Trophoblast cell (in vitro differentiated cells and primary cell): ENCODE data around the gene CAMK1D.
A peak's percentile ranks its signal among the peaks of the same experiment; 100 is the strongest.

Experiments
- DNase-seq, 2 donors: peaks; one replicate each; pipeline ENCODE4 v3.0.0-alpha.2; 2016
- H2AFZ ChIP-seq: 2 replicates; pipeline ENCODE4 v1.6.1; 2013; ENCODE audit warnings: low read length, moderate library complexity, mild to moderate bottlenecking; ENCODE audit not compliant: insufficient read depth, poor library complexity
- H2AK5ac ChIP-seq: 2 replicates; pipeline ENCODE4 v1.6.1; 2013; ENCODE audit warnings: mild to moderate bottlenecking, low read length
- H2BK120ac ChIP-seq: 2 replicates; pipeline ENCODE4 v1.6.1; 2013; ENCODE audit warnings: low read length, mild to moderate bottlenecking, moderate library complexity; ENCODE audit not compliant: insufficient read depth, poor library complexity
- H2BK12ac ChIP-seq: 2 replicates; pipeline ENCODE4 v1.6.1; 2013; ENCODE audit warnings: mild to moderate bottlenecking, low read length, moderate library complexity
- H2BK5ac ChIP-seq: 2 replicates; pipeline ENCODE4 v1.6.1; 2013; ENCODE audit warnings: low read length, low read depth, moderate library complexity, mild to moderate bottlenecking; ENCODE audit not compliant: poor library complexity
- H3K14ac ChIP-seq: 2 replicates; pipeline ENCODE4 v1.6.1; 2013; ENCODE audit warnings: mild to moderate bottlenecking, low read length
- H3K18ac ChIP-seq: 2 replicates; pipeline ENCODE4 v1.6.1; 2013; ENCODE audit warnings: mild to moderate bottlenecking, low read length
- H3K23ac ChIP-seq: 2 replicates; pipeline ENCODE4 v1.6.1; 2013; ENCODE audit warnings: low read length
- H3K27ac ChIP-seq: 2 replicates; pipeline ENCODE4 v1.5.1; 2013; ENCODE audit warnings: low read depth, mild to moderate bottlenecking, inconsistent platforms, low read length, moderate library complexity
- H3K27me3 ChIP-seq: 2 replicates; pipeline ENCODE4 v1.6.1; 2013; ENCODE audit warnings: inconsistent platforms, mild to moderate bottlenecking, low read length, moderate library complexity; ENCODE audit not compliant: insufficient read depth
- H3K36me3 ChIP-seq, 2 experiments: 1 replicate in 1 of 2; 2 replicates in 1 of 2; pipeline ENCODE4 v1.6.1; 2013; ENCODE audit warnings: low read length in 2 of 2, mild to moderate bottlenecking in 2 of 2, moderate library complexity in 1 of 2; ENCODE audit not compliant: insufficient read depth in 2 of 2, control insufficient read depth in 1 of 2
- H3K4ac ChIP-seq: 2 replicates; pipeline ENCODE4 v1.6.1; 2013; ENCODE audit warnings: low read depth, mild to moderate bottlenecking, low read length, moderate library complexity
- H3K4me1 ChIP-seq, 2 experiments: 1 replicate in 1 of 2; 2 replicates in 1 of 2; pipeline ENCODE4 v1.6.1; 2013; ENCODE audit warnings: low read length in 2 of 2, mild to moderate bottlenecking in 2 of 2, moderate library complexity in 1 of 2; ENCODE audit not compliant: insufficient read depth in 2 of 2, control insufficient read depth in 1 of 2
- H3K4me2 ChIP-seq: 2 replicates; pipeline ENCODE4 v1.6.1; 2013; ENCODE audit warnings: inconsistent platforms, mild to moderate bottlenecking, low read length, moderate library complexity
- H3K4me3 ChIP-seq: 2 replicates; pipeline ENCODE4 v1.5.1; 2013; ENCODE audit warnings: mild to moderate bottlenecking, low read depth, low read length, inconsistent platforms
- H3K79me1 ChIP-seq: one replicate; pipeline ENCODE4 v1.6.1; 2013; ENCODE audit warnings: low read length
- H3K79me2 ChIP-seq: 2 replicates; pipeline ENCODE4 v1.6.1; 2013; ENCODE audit warnings: low read length, mild to moderate bottlenecking; ENCODE audit not compliant: control insufficient read depth, insufficient read depth, poor library complexity
- H3K9ac ChIP-seq: 2 replicates; pipeline ENCODE4 v1.6.1; 2013; ENCODE audit warnings: mild to moderate bottlenecking, low read length
- H3K9me3 ChIP-seq: 2 replicates; pipeline ENCODE4 v1.6.1; 2013; ENCODE audit warnings: low read depth, mild to moderate bottlenecking, control low read depth, inconsistent platforms, low read length; ENCODE audit not compliant: insufficient read depth
- H4K12ac ChIP-seq: 2 replicates; pipeline ENCODE4 v1.6.1; 2013; ENCODE audit warnings: low read depth, mild to moderate bottlenecking, low read length, moderate library complexity
- H4K8ac ChIP-seq: 2 replicates; pipeline ENCODE4 v1.6.1; 2013; ENCODE audit warnings: low read depth, mild to moderate bottlenecking, low read length, moderate library complexity
- H4K91ac ChIP-seq: one replicate; pipeline ENCODE4 v1.6.1; 2013; ENCODE audit warnings: low read depth, mild to moderate bottlenecking, low read length, moderate library complexity
- WGBS: extraction: QIAGEN DNeasy Blood & Tissue Kit; methylation state at CpG from one replicate; pipeline ENCODE4 v1.1.7; 2013; ENCODE audit warnings: missing lambda C conversion rate; ENCODE audit not compliant: insufficient read length, insufficient coverage; ENCODE audit errors: extremely low coverage; 5-methylcytosine and 5-hydroxymethylcytosine counted together

The CAMK1D gene

DNA sequence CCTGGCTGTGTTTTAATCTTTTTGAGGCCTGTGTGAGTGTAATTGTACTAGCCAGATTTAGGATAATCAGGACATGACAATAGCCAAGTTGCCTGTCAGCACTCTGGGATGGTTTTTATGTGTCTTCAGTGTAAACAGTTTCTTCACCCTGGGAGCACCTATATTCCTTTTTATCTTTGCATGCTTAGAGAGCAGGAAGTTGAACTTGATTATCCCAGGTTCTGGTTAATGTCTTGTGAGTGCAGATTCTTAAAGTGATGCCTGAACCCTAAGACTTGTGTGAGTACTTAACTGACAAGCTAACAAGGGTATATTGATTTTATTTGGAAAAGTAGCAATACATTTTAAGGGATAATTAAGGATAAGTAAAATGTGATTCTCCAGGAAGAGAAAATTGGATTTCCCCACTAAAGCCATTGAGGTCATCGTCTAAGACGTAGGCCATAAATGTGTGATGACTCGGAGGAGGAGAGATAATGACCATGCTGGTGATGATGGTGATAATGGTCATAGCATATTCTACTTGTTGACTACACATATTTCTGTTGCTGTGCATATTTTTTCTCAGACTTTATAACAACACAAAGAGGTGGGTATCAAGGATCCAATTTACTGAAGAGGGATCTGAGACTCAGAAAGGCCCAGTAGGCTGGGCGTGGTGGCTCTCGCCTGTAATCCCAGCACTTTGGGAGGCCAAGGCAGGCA lies 234.7 kb downstream of the CAMK1D start:
- Histone ChIP-seq H2BK12ac (no peak overlapping the region), H4K12ac (no peak overlapping the region), H3K9me3 (peaks cover 3% of the 10 kb centered on the region), H3K4me1 (no peaks in the 10 kb centered on the region), H3K4ac (no peak overlapping the region), H3K4me3 (no peak overlapping the region), H4K8ac (no peak overlapping the region), H3K14ac (no peak overlapping the region), H2BK5ac (no peak overlapping the region), H3K18ac (no peak overlapping the region), H2AK5ac (no peak overlapping the region), H3K79me2 (no peaks in the 10 kb centered on the region), H2BK120ac (no peak overlapping the region), H3K9ac (no peak overlapping the region), H3K27me3 (no peaks in the 10 kb centered on the region), H3K36me3 (no peaks in the 10 kb centered on the region), H4K91ac (no peak overlapping the region), H3K79me1 (no peaks in the 10 kb centered on the region), H3K23ac (no peak overlapping the region), H3K4me2 (no peak overlapping the region), H2AFZ (no peak overlapping the region), H3K27ac (no peak overlapping the region)
- peak; percentile 68 to 92 for DNase-seq
- WGBS = no CpG with 5 or more reads among the region's 5 CpGs

GRCh38 chr10:12586741-12587140 lies 237.4 kb downstream of the CAMK1D start:
- Histone ChIP-seq H3K4me1 (no peaks in the 10 kb centered on the region), H3K4me3 (no peak overlapping the region), H2BK12ac (no peak overlapping the region), H3K79me1 (no peaks in the 10 kb centered on the region), H4K12ac (no peak overlapping the region), H2AFZ (no peak overlapping the region), H3K14ac (no peak overlapping the region), H3K79me2 (no peaks in the 10 kb centered on the region), H3K23ac (no peak overlapping the region), H2BK120ac (no peak overlapping the region), H3K27ac (no peak overlapping the region), H3K36me3 (no peaks in the 10 kb centered on the region), H3K4ac (no peak overlapping the region), H3K4me2 (no peak overlapping the region), H2AK5ac (no peak overlapping the region), H4K8ac (no peak overlapping the region), H2BK5ac (no peak overlapping the region), H3K9me3 (peaks cover 3% of the 10 kb centered on the region), H3K9ac (no peak overlapping the region), H3K18ac (no peak overlapping the region), H3K27me3 (no peaks in the 10 kb centered on the region), H4K91ac (no peak overlapping the region)
- WGBS = no CpG with 5 or more reads among the region's 4 CpGs
- DNase-seq = peak; percentile 50 to 63

GRCh38 chr10:12587451-12587888 lies 238.1 kb downstream of the CAMK1D start:
- H3K4me1 ChIP-seq = no peaks in the 10 kb centered on the region
- H4K91ac ChIP-seq = no peak overlapping the region
- H3K9ac ChIP-seq = no peak overlapping the region
- H2BK120ac ChIP-seq = no peak overlapping the region
- no peak overlapping the region for H3K4ac ChIP-seq
- no peaks in the 10 kb centered on the region for H3K36me3 ChIP-seq
- H2AFZ ChIP-seq = no peak overlapping the region
- H3K79me1 ChIP-seq = no peaks in the 10 kb centered on the region
- no peak for DNase-seq
- H3K14ac ChIP-seq = no peak overlapping the region
- H3K23ac ChIP-seq = no peak overlapping the region
- H3K27ac ChIP-seq = no peak overlapping the region
- H3K79me2 ChIP-seq = no peaks in the 10 kb centered on the region
- H2BK12ac ChIP-seq = no peak overlapping the region
- no CpG with 5 or more reads among the region's 4 CpGs for WGBS
- no peak overlapping the region for H4K12ac ChIP-seq
- no peak overlapping the region for H4K8ac ChIP-seq
- H2AK5ac ChIP-seq = no peak overlapping the region
- H3K9me3 ChIP-seq = peaks cover 3% of the 10 kb centered on the region
- no peak overlapping the region for H3K4me2 ChIP-seq
- no peak overlapping the region for H3K4me3 ChIP-seq
- no peak overlapping the region for H2BK5ac ChIP-seq
- no peaks in the 10 kb centered on the region for H3K27me3 ChIP-seq
- no peak overlapping the region for H3K18ac ChIP-seq

DNA sequence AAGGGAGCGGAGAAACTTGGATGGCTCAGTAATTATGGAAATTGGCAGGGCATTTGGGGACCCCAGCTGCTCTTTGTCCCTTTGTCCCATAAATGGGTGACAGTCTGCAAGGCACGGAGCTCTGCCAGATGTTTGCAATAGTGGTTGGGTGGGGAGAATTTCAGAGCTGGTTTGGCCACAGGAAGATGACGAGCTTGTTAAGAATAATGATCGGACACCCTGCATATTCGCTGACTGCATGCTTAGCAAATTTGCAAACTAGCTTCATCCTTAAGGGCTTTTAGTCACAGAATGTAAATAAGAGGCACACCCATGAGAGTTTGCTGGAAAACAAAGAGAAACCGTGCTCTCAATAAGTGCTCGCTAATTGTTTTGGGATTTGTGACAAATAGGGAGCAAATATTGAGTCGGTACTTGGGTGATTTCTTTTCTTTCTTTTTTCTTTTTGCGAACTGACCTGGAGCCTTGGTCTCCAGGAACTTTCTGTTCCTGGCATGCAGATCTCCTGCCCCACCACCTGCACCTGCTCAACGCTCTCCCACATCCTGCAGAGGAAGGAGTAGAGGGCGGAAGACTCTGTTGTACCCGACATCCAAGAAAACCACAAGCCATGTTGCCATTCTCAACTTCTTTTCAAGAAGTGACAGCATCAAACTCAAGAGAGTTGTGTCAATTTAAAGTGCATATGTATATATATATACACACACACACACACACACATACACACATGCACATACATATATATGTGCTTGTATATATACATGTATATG lies 238.9 kb downstream of the CAMK1D start:
- no peaks in the 10 kb centered on the region for H3K79me2 ChIP-seq
- H3K9ac ChIP-seq = no peak overlapping the region
- no peak overlapping the region for H2BK120ac ChIP-seq
- no peak overlapping the region for H2BK12ac ChIP-seq
- no peak overlapping the region for H3K27ac ChIP-seq
- peak; percentile 62 to 73 for DNase-seq
- peaks cover 3% of the 10 kb centered on the region for H3K9me3 ChIP-seq
- no peaks in the 10 kb centered on the region for H3K4me1 ChIP-seq
- H2AFZ ChIP-seq = no peak overlapping the region
- no peak overlapping the region for H3K23ac ChIP-seq
- no peak overlapping the region for H2BK5ac ChIP-seq
- no peak overlapping the region for H3K18ac ChIP-seq
- 100% methylated on average over 1 of the region's 12 CpGs for WGBS
- H3K36me3 ChIP-seq = no peaks in the 10 kb centered on the region
- no peak overlapping the region for H2AK5ac ChIP-seq
- no peak overlapping the region for H3K14ac ChIP-seq
- no peak overlapping the region for H3K4me3 ChIP-seq
- no peak overlapping the region for H4K12ac ChIP-seq
- no peak overlapping the region for H3K4ac ChIP-seq
- no peak overlapping the region for H3K4me2 ChIP-seq
- H3K27me3 ChIP-seq = no peaks in the 10 kb centered on the region
- H4K8ac ChIP-seq = no peak overlapping the region
- no peaks in the 10 kb centered on the region for H3K79me1 ChIP-seq
- H4K91ac ChIP-seq = no peak overlapping the region
